Keratinocyte (primary cell): ENCODE measurements around the gene DNAJB4.
"Not testable (repeated sequence)": the region's sequence is repeated elsewhere in the genome, so short reads cannot be mapped to it uniquely, and the experiment has no call there.

Experiments
- EZH2 ChIP-seq: IDR thresholded peaks from one replicate; pipeline ENCODE4 v1.6.1; 2012; ENCODE audit warnings: inconsistent platforms, mild to moderate bottlenecking, low read length, moderate library complexity
- TF ChIP-seq, protein P1 (sequence below), 3 experiments: IDR thresholded peaks in 1 of 3; conservative IDR thresholded peaks in 1 of 3; optimal IDR thresholded peaks in 1 of 3; 2 replicates in 2 of 3; 3 replicates in 1 of 3; pipeline versions ENCODE3 to v1.5.1; 2011; ENCODE audit warnings: low read length in 3 of 3, mild to moderate bottlenecking in 3 of 3, moderate library complexity in 2 of 3, control low read depth in 1 of 3, inconsistent platforms in 1 of 3; ENCODE audit not compliant: insufficient read depth in 2 of 3; ENCODE audit errors: extremely low read depth in 1 of 3

DNA sequence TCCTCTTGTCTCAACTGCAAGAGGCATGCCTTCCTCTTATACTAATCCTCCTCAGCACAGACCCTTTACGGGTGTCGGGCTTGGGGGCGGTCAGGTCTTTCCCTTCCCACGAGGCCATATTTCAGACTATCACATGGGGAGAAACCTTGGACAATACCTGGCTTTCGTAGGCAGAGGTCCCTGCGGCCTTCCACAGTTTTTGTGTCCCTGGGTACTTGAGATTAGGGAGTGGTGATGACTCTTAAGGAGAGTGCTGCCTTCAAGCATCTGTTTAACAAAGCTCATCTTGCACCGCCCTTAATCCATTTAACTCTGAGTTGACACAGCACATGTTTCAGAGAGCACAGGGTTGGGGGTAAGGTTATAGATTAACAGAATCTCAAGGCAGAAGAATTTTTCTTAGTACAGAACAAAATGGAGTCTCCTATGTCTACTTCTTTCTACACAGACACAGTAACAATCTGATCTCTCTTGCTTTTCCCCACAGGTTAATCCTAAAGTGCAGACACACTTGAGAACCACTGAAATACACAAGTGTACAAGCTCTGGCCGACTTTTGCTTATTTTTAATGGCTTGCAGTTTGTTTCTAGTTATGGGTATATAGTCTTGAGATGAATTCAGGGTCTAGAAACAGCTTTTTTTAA lies 21.3 kb upstream of the DNAJB4 start:
- TF ChIP-seq, protein P1, sequence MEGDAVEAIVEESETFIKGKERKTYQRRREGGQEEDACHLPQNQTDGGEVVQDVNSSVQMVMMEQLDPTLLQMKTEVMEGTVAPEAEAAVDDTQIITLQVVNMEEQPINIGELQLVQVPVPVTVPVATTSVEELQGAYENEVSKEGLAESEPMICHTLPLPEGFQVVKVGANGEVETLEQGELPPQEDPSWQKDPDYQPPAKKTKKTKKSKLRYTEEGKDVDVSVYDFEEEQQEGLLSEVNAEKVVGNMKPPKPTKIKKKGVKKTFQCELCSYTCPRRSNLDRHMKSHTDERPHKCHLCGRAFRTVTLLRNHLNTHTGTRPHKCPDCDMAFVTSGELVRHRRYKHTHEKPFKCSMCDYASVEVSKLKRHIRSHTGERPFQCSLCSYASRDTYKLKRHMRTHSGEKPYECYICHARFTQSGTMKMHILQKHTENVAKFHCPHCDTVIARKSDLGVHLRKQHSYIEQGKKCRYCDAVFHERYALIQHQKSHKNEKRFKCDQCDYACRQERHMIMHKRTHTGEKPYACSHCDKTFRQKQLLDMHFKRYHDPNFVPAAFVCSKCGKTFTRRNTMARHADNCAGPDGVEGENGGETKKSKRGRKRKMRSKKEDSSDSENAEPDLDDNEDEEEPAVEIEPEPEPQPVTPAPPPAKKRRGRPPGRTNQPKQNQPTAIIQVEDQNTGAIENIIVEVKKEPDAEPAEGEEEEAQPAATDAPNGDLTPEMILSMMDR (optimal IDR thresholded peaks at IDR 0.05 in 1 of 3, IDR thresholded peaks at IDR 0.05 in 1 of 3, conservative IDR thresholded peaks at IDR 0.05 in 1 of 3; ENCODE audit: extremely low read depth in 1 of 3, insufficient read depth in 2 of 3, low read length in 3 of 3) = not testable (repeated sequence)
- not testable (repeated sequence) for TF ChIP-seq EZH2
